Common myeloid progenitor, CD34-positive (primary cell): ENCODE measurements around the gene PARP12.

Experiments
- CTCF ChIA-PET: fragments of 350-600 bp; sonication (Branson Sonifier 250); formaldehyde crosslinking; loops from one replicate; lab custom pipeline; 2021; ENCODE audit warnings: antibody characterized with exemption; lab: Charles Lee
- POLR2A ChIA-PET: fragments of 350-600 bp; sonication (Branson Sonifier 250); formaldehyde crosslinking; loops from one replicate; lab custom pipeline; 2021; ENCODE audit warnings: antibody characterized with exemption; lab: Charles Lee
- DNase-seq, 3 donors: peaks; one replicate each; pipeline versions ENCODE4 v3.0.0 to v3.0.0-alpha.2; 2013
- H3K27ac ChIP-seq, 2 experiments: 1 replicate in 1 of 2; 2 replicates in 1 of 2; pipeline ENCODE4 v1.7.0; 2013; ENCODE audit warnings: inconsistent platforms in 2 of 2, low read length in 2 of 2, mild to moderate bottlenecking in 2 of 2, low read depth in 1 of 2, moderate library complexity in 1 of 2; ENCODE audit not compliant: severe bottlenecking in 2 of 2, insufficient read depth in 1 of 2, poor library complexity in 1 of 2
- H3K27me3 ChIP-seq, 5 experiments: replicated peaks in 2 of 5; 1 replicate in 3 of 5; 2 replicates in 2 of 5; pipeline versions ENCODE4 v1.6.1 to v1.7.0; 2013; ENCODE audit warnings: low read length in 4 of 5, mild to moderate bottlenecking in 2 of 5, moderate library complexity in 2 of 5, inconsistent platforms in 1 of 5; ENCODE audit not compliant: insufficient read depth in 5 of 5, control insufficient read depth in 4 of 5
- H3K36me3 ChIP-seq, 4 experiments: 1 replicate in 2 of 4; 2 replicates in 2 of 4; pipeline versions ENCODE4 v1.6.1 to v1.7.0; 2013; ENCODE audit warnings: low read length in 3 of 4, control low read depth in 1 of 4, mild to moderate bottlenecking in 1 of 4; ENCODE audit not compliant: control insufficient read depth in 4 of 4, insufficient read depth in 4 of 4
- H3K4me1 ChIP-seq, 4 experiments: 1 replicate in 3 of 4; 2 replicates in 1 of 4; pipeline versions ENCODE4 v1.6.1 to v1.7.1; 2013; ENCODE audit warnings: low read length in 3 of 4, mild to moderate bottlenecking in 3 of 4, control low read depth in 1 of 4, inconsistent platforms in 1 of 4, moderate library complexity in 1 of 4; ENCODE audit not compliant: control insufficient read depth in 4 of 4, insufficient read depth in 4 of 4; ENCODE audit errors: control extremely low read depth in 1 of 4
- H3K4me3 ChIP-seq, 7 experiments: 1 replicate in 4 of 7; 2 replicates in 3 of 7; pipeline versions ENCODE4 v1.5.1 to v1.7.0; 2013; ENCODE audit warnings: mild to moderate bottlenecking in 7 of 7, low read length in 6 of 7, moderate library complexity in 6 of 7, inconsistent platforms in 2 of 7, low read depth in 2 of 7, control low read depth in 1 of 7; ENCODE audit not compliant: insufficient read depth in 4 of 7, control insufficient read depth in 1 of 7; ENCODE audit errors: extremely low read depth in 1 of 7
- H3K9me3 ChIP-seq, 5 experiments: 1 replicate in 4 of 5; 2 replicates in 1 of 5; pipeline versions ENCODE4 v1.6.1 to v1.7.1; 2013; ENCODE audit warnings: low read length in 4 of 5, mild to moderate bottlenecking in 2 of 5, inconsistent platforms in 1 of 5, low read depth in 1 of 5, moderate library complexity in 1 of 5; ENCODE audit not compliant: control insufficient read depth in 4 of 5, insufficient read depth in 2 of 5; ENCODE audit errors: control extremely low read depth in 1 of 5
- WGBS: methylation state at CpG from one replicate; pipeline ENCODE4 v1.1.5; 2013; ENCODE audit not compliant: insufficient coverage; 5-methylcytosine and 5-hydroxymethylcytosine counted together

PARP12 gene

GRCh38 chr7:139998572-139998971 is 64.2 kb downstream of the PARP12 start:
- Histone ChIP-seq H3K36me3 (peaks cover 0 to 5% (median 0%) of the 10 kb centered on the region in 4 experiments), H3K27ac (no peak overlapping the region), H3K27me3 (no peaks in the 10 kb centered on the region), H3K4me1 (peaks cover 0 to 12% (median 1%) of the 10 kb centered on the region in 4 experiments), H3K4me3 (no peak overlapping the region), H3K9me3 (no peaks in the 10 kb centered on the region)
- DNase-seq = no peak
- 100% methylated on average over 1 of the region's 4 CpGs for WGBS
- ChIA-PET POLR2A (no interaction called here), CTCF (interaction anchor here (1.2 to 11.9 kb wide), 5 partner anchors 11 to 378 kb away, joined by 3 to 164 read pairs (median 28); no protein-coding TSS in a partner anchor)

- DNase-seq = no peak
- Histone ChIP-seq H3K4me3 (no peak overlapping the region), H3K9me3 (no peaks in the 10 kb centered on the region), H3K27me3 (no peaks in the 10 kb centered on the region), H3K27ac (no peak overlapping the region), H3K36me3 (peaks cover 0 to 11% (median 3%) of the 10 kb centered on the region in 4 experiments), H3K4me1 (peaks cover 0 to 12% (median 2%) of the 10 kb centered on the region in 4 experiments)
- ChIA-PET CTCF (interaction anchor here (1.0 to 1.6 kb wide), 5 partner anchors 10 to 561 kb away, joined by 3 to 5 read pairs (median 4); no protein-coding TSS in a partner anchor), POLR2A (no interaction called here)
- 67% methylated on average over 19 of the region's 19 CpGs for WGBS
Measured at GRCh38 chr7:139995017-139995915, 67.5 kb downstream of the PARP12 start.

- peaks cover 0 to 15% (median 4%) of the 10 kb centered on the region in 4 experiments for H3K36me3 ChIP-seq
- DNase-seq = no peak
- H3K27me3 ChIP-seq = no peaks in the 10 kb centered on the region
- H3K4me1 ChIP-seq = peaks cover 0 to 12% (median 4%) of the 10 kb centered on the region in 4 experiments
- no peaks in the 10 kb centered on the region for H3K9me3 ChIP-seq
- H3K27ac ChIP-seq = no peak overlapping the region
- no peak overlapping the region for H3K4me3 ChIP-seq
- ChIA-PET CTCF (interaction anchor here (1.0 to 1.6 kb wide), 5 partner anchors 11 to 560 kb away, joined by 3 to 5 read pairs (median 4); no protein-coding TSS in a partner anchor), POLR2A (no interaction called here)
- WGBS = no CpG with 5 or more reads among the region's 1 CpG
Measured at GRCh38 chr7:139994356-139994755, 68.4 kb downstream of the PARP12 start.

GRCh38 chr7:139993592-139993991 is 69.2 kb downstream of the PARP12 start:
- H3K27me3 ChIP-seq = no peaks in the 10 kb centered on the region
- ChIA-PET CTCF (interaction anchor here (1.2 to 1.6 kb wide), 3 partner anchors 348 to 372 kb away, joined by 3 to 5 read pairs (median 3); no protein-coding TSS in a partner anchor), POLR2A (no interaction called here)
- WGBS = 100% methylated on average over 2 of the region's 2 CpGs
- no peak overlapping the region for H3K4me3 ChIP-seq
- peaks cover 0 to 13% (median 6%) of the 10 kb centered on the region in 4 experiments for H3K36me3 ChIP-seq
- H3K9me3 ChIP-seq = no peaks in the 10 kb centered on the region
- no peak for DNase-seq
- H3K27ac ChIP-seq = no peak overlapping the region
- peaks cover 0 to 12% (median 4%) of the 10 kb centered on the region in 4 experiments for H3K4me1 ChIP-seq

- Histone ChIP-seq H3K4me1 (peaks cover 0 to 12% (median 4%) of the 10 kb centered on the region in 4 experiments), H3K27ac (no peak overlapping the region), H3K9me3 (no peaks in the 10 kb centered on the region), H3K4me3 (no peak overlapping the region), H3K27me3 (no peaks in the 10 kb centered on the region), H3K36me3 (peaks cover 0 to 16% (median 9%) of the 10 kb centered on the region in 4 experiments)
- CTCF ChIA-PET = interaction anchor here (1.2 kb wide), 1 partner anchor 348 kb away, joined by 3 read pairs; no protein-coding TSS in a partner anchor
- DNase-seq = no peak
- 96% methylated on average over 8 of the region's 8 CpGs for WGBS
- POLR2A ChIA-PET = no interaction called here
Measured at GRCh38 chr7:139993169-139993568, 69.6 kb downstream of the PARP12 start.

GRCh38 chr7:139992353-139993044 is 70.3 kb downstream of the PARP12 start:
- POLR2A ChIA-PET = no interaction called here
- H3K27ac ChIP-seq = no peak overlapping the region
- no peak for DNase-seq
- H3K4me3 ChIP-seq = no peak overlapping the region
- CTCF ChIA-PET = interaction anchor here (0.9 to 1.2 kb wide), 3 partner anchors 9 to 347 kb away, joined by 3 to 4 read pairs (median 3); no protein-coding TSS in a partner anchor
- 87% methylated on average over 10 of the region's 14 CpGs for WGBS
- no peaks in the 10 kb centered on the region for H3K9me3 ChIP-seq
- H3K4me1 ChIP-seq = peaks cover 0 to 12% (median 4%) of the 10 kb centered on the region in 4 experiments
- H3K36me3 ChIP-seq = peaks cover 0 to 22% (median 11%) of the 10 kb centered on the region in 4 experiments
- H3K27me3 ChIP-seq = no peaks in the 10 kb centered on the region
